Gastroesophageal sphincter (tissue), 4 donors: ENCODE data around the gene MICU1. TPM values are rescaled to one million over a fixed set of nuclear protein-coding genes. Genes with fewer than 3 reads are reported as not detected.

ENCODE experiments used
- ATAC-seq: fragments of 150-250 bp; one replicate; pipeline ENCODE4 v1.9.1; 2016; ENCODE audit warnings: mild to moderate bottlenecking, moderate library complexity
- H3K27ac ChIP-seq, 4 donors: fragments of 200-600 bp; sonication (generic) in 3 of 4; 1 replicate in 3 of 4; 2 replicates in 1 of 4; pipeline ENCODE4 v1.5.1; 2016 to 2019
- H3K27me3 ChIP-seq: fragments of 200-600 bp; sonication (generic); one replicate; pipeline ENCODE4 v1.5.1; 2019
- H3K36me3 ChIP-seq, 2 donors: fragments of 200-600 bp; sonication (generic); one replicate each; pipeline ENCODE4 v1.5.1; 2019; ENCODE audit warnings: control low read depth in 1 of 2
- H3K4me1 ChIP-seq, 3 donors: fragments of 200-600 bp; sonication (generic); 1 replicate in 2 of 3; 2 replicates in 1 of 3; pipeline ENCODE4 v1.5.1; 2016 to 2019; ENCODE audit warnings: control low read depth in 2 of 3
- H3K4me3 ChIP-seq, 2 donors: fragments of 200-600 bp; sonication (generic); one replicate each; pipeline ENCODE4 v1.5.1; 2019; ENCODE audit warnings: mild to moderate bottlenecking in 1 of 2, moderate library complexity in 1 of 2
- H3K9me3 ChIP-seq, 3 donors: fragments of 200-600 bp; sonication (generic); one replicate each; pipeline ENCODE4 v1.5.1; 2017 to 2019; ENCODE audit warnings: control low read depth in 2 of 3
- EP300 ChIP-seq: sonication (generic); formaldehyde crosslinking; IDR thresholded peaks from one replicate; pipeline ENCODE4 v1.6.1; 2017; ENCODE audit warnings: antibody characterized with exemption, mild to moderate bottlenecking
- POLR2A ChIP-seq, 2 donors: fragments of 450-650 bp; IDR thresholded peaks; one replicate each; pipeline ENCODE4 v1.6.1; 2017; ENCODE audit warnings: antibody characterized with exemption in 2 of 2, mild to moderate bottlenecking in 2 of 2, moderate library complexity in 1 of 2
- POLR2AphosphoS5 ChIP-seq: sonication (generic); formaldehyde crosslinking; IDR thresholded peaks from one replicate; pipeline ENCODE4 v1.6.1; 2017; ENCODE audit warnings: antibody characterized with exemption
- WGBS, 2 donors: methylation state at CpG; one replicate each; pipeline ENCODE4 v1.1.5; 2018; ENCODE audit warnings: low coverage in 1 of 2; 5-methylcytosine and 5-hydroxymethylcytosine counted together
- total RNA-seq, 4 donors: library from RNA; depleted of rRNA; stranded (reverse); fragments of >200 nt; gene quantifications; one replicate each; pipeline ENCODE4 v1.1.0, GENCODE V29; 2016
- TF ChIP-seq, protein P1 (sequence below), 4 experiments: fragments of 200-600 bp in 2 of 4; fragments of 450-650 bp in 2 of 4; sonication (generic) in 1 of 4; IDR thresholded peaks; one replicate each; pipeline ENCODE4 v1.5.1; 2017 to 2019; ENCODE audit warnings: antibody characterized with exemption in 4 of 4, mild to moderate bottlenecking in 2 of 4, moderate library complexity in 2 of 4

MICU1 gene
- total RNA-seq, 4 donors from 2014 or later, result 37.5 to 42.2 (median 40.8) TPM

DNA sequence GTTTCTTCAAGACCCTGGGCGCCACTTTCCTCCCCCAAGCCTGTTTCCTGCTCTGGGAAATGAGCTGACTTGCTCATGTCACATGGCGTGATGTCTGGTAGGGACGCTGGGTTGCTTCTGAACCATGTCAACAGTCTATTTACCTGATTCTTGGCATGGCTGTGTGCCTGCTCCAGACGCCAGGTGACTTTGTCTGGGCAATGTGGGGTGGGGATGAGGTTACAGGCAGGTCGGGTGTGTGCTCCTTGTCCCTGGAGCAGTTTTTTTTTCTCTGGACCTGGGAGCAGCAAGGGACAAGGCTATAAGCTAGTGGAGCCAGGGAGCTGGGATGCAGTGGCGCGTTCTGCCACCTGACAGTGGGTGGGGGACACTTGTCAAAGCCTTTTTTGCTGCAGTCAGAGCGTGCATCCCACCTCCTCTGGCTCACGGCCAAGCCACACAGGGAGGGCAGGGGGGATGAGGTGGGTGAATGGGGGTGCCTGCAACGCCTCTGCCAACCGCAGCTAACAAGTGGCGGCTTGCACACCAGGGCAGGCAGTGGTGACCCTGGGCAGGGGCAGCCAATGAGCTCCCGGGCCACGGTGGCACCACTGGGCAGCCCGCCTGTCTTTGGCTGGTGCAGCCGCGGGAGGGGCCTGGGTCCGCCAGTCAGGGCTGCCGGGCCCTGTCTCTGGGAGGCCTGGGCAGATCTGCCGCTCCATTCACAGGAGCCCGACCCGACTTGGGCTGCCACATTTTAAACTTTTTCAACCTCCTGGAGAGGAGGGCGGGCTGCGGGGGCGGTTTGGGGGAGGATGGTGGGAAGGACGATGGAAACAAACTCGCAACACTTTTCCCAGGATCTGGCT, 294.1 kb downstream of the MICU1 start:
- H3K9me3 ChIP-seq, result no peaks in the 10 kb centered on the region
- H3K27ac ChIP-seq, result peak overlapping the region in 3 of 4 donors; percentile 83 to 91 (median 90)
- 0% methylated on average over 1 to 3 of the region's 27 CpGs for WGBS, 2 donors
- H3K4me1 ChIP-seq, result peaks cover 0 to 92% (median 58%) of the 10 kb centered on the region in 3 donors
- no peaks in the 10 kb centered on the region for H3K27me3 ChIP-seq
- TF ChIP-seq POLR2A (IDR thresholded peaks at IDR 0.05), result peak; percentile 15
- TF ChIP-seq, protein P1, sequence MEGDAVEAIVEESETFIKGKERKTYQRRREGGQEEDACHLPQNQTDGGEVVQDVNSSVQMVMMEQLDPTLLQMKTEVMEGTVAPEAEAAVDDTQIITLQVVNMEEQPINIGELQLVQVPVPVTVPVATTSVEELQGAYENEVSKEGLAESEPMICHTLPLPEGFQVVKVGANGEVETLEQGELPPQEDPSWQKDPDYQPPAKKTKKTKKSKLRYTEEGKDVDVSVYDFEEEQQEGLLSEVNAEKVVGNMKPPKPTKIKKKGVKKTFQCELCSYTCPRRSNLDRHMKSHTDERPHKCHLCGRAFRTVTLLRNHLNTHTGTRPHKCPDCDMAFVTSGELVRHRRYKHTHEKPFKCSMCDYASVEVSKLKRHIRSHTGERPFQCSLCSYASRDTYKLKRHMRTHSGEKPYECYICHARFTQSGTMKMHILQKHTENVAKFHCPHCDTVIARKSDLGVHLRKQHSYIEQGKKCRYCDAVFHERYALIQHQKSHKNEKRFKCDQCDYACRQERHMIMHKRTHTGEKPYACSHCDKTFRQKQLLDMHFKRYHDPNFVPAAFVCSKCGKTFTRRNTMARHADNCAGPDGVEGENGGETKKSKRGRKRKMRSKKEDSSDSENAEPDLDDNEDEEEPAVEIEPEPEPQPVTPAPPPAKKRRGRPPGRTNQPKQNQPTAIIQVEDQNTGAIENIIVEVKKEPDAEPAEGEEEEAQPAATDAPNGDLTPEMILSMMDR (IDR thresholded peaks at IDR 0.05), result peak in 3 of 4 experiments; percentile 50 to 60 (median 53)
- no peak for TF ChIP-seq EP300
- TF ChIP-seq POLR2AphosphoS5, result peak; percentile 39
- H3K36me3 ChIP-seq, result peaks cover 0 to 24% of the 10 kb centered on the region in 2 donors
- ATAC-seq, result peak; percentile 57
- peak overlapping the region in 1 of 2 donors; percentile 8 for H3K4me3 ChIP-seq

DNA sequence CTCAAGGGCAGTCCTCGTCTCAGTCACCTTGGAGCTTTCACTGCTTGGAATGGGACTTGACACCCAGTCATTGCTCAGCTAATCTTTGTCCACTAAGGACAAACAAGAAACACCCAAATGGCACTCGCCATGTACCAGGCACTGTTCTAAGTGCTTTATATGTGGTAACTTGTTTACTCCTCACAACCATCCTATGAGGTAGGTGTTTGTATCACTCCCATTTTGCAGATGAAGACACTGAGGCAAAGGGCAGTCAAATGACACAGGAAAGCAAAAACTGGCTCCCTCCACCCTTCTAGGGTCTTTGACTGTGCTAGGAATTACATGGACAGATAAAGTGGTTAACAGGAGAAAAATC, 295.8 kb downstream of the MICU1 start:
- peaks cover 0 to 7% of the 10 kb centered on the region in 2 donors for H3K36me3 ChIP-seq
- no peaks in the 10 kb centered on the region for H3K27me3 ChIP-seq
- TF ChIP-seq POLR2AphosphoS5 (no peak), POLR2A (IDR thresholded peaks at IDR 0.05) (no peak), EP300 (no peak)
- TF ChIP-seq, protein P1 (IDR thresholded peaks at IDR 0.05), result no peak
- H3K4me3 ChIP-seq, result no peak overlapping the region
- peak overlapping the region in 2 of 4 donors; percentile 68 to 73 for H3K27ac ChIP-seq
- peaks cover 0 to 86% (median 47%) of the 10 kb centered on the region in 3 donors for H3K4me1 ChIP-seq
- ATAC-seq, result no peak
- WGBS, 2 donors, result 85% methylated on average over 2 of the region's 2 CpGs; no CpG with 5 or more reads in 1 of the 2 donors
- no peaks in the 10 kb centered on the region for H3K9me3 ChIP-seq

DNA sequence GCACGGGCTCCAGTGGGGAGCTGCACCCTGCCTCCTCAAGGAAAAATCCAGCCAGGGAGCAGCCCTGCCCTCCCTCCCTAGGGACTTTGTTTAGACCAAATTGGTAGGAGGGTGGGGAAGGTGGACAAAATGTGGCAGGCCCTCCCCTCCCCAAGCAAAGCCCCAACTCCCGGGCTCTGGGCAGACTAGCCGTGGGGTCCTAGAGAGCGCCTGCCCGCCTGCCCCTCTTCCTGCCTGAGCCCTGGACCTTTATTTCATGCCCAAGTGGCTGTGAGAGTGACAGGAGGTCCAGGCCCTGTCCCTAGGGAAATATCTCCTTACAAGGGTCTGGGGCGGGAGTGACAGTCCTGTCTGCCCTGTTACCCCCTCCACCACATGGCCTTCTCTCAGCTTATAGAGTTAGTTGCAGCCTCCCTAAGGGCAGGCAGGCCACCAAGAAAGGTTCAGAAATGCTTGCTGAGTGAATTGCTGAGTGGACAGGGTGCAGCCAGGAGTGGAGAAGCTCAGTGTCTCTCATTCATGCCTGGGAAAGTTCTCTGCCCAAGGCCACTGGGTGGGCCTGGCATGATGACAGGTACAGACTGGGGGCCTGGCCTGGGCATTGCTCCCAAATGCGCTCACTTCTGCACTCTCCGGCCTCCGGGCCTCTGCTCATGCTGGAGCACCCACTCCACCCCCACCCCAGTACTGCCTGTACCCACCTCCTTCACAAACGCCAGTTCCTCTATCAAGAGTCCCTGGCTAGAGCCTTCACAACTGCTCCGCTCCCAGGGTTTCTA, 296.4 kb downstream of the MICU1 start:
- H3K4me3 ChIP-seq, result no peak overlapping the region
- peaks cover 0 to 6% of the 10 kb centered on the region in 2 donors for H3K36me3 ChIP-seq
- no peaks in the 10 kb centered on the region for H3K27me3 ChIP-seq
- TF ChIP-seq EP300, result no peak
- TF ChIP-seq, protein P1 (IDR thresholded peaks at IDR 0.05), result no peak
- no peak for TF ChIP-seq POLR2AphosphoS5
- no peak for TF ChIP-seq POLR2A (IDR thresholded peaks at IDR 0.05)
- 80% methylated on average over 5 of the region's 11 CpGs; no CpG with 5 or more reads in 1 of the 2 donors for WGBS, 2 donors
- H3K4me1 ChIP-seq, result peaks cover 0 to 86% (median 46%) of the 10 kb centered on the region in 3 donors
- H3K9me3 ChIP-seq, result no peaks in the 10 kb centered on the region
- ATAC-seq, result no peak
- H3K27ac ChIP-seq, result peak overlapping the region in 2 of 4 donors; percentile 68 to 73

DNA sequence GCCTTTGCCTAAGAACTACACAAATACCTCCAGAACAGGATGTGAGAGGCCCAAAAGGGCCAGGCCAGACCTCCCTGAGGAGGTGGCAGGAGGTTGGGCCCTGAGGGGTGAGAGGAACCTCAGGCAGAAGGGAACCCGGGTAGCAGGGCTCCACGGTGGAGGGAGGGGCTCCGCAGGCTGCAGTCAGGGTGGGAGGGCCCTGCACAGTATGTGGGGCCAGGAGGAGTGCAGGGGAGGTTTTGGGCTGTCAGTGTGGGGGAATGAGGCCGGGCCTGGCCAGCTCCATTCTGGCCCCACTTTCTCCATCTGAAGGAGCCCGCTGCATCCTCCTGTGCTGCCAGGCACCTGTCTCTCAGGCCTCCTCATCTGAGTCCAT, 297.1 kb downstream of the MICU1 start:
- Histone ChIP-seq H3K27me3 (no peaks in the 10 kb centered on the region), H3K4me1 (peaks cover 0 to 80% (median 39%) of the 10 kb centered on the region in 3 donors), H3K36me3 (peaks cover 0 to 5% of the 10 kb centered on the region in 2 donors), H3K27ac (peak overlapping the region in 3 of 4 donors; percentile 61 to 73 (median 68)), H3K9me3 (no peaks in the 10 kb centered on the region), H3K4me3 (no peak overlapping the region)
- ATAC-seq, result no peak
- WGBS, 2 donors, result 62% methylated on average over 5 of the region's 5 CpGs; no CpG with 5 or more reads in 1 of the 2 donors
- TF ChIP-seq, protein P1 (IDR thresholded peaks at IDR 0.05), result no peak
- TF ChIP-seq EP300, result no peak
- no peak for TF ChIP-seq POLR2AphosphoS5
- TF ChIP-seq POLR2A (IDR thresholded peaks at IDR 0.05), result no peak
